WERI-Rb-1 (cell line): ENCODE data around the gene TTLL3.
"Not testable (repeated sequence)": the region's sequence is repeated elsewhere in the genome, so short reads cannot be mapped to it uniquely, and the experiment has no call there.

ENCODE experiments used
- DNase-seq: peaks from one replicate; pipeline ENCODE4 v3.0.0-alpha.2; 2020
- H3K27ac ChIP-seq: fragments of 250-450 bp; sonication (Bioruptor Pico); 2 replicates; pipeline ENCODE4 v1.5.1; 2020; ENCODE audit warnings: mild to moderate bottlenecking, moderate library complexity
- H3K27me3 ChIP-seq: fragments of 250-450 bp; sonication (Bioruptor Pico); 2 replicates; pipeline ENCODE4 v1.5.1; 2021; ENCODE audit warnings: mild to moderate bottlenecking, low read depth, moderate library complexity; ENCODE audit not compliant: insufficient read depth, severe bottlenecking
- H3K36me3 ChIP-seq: fragments of 250-450 bp; sonication (Bioruptor Pico); 2 replicates; pipeline ENCODE4 v1.5.1; 2020; ENCODE audit warnings: mild to moderate bottlenecking, moderate library complexity
- H3K4me3 ChIP-seq: 2 replicates; pipeline ENCODE4 v1.5.1; 2011; ENCODE audit warnings: low read depth, mild to moderate bottlenecking, control low read depth, low read length
- H3K9me3 ChIP-seq: fragments of 250-450 bp; sonication (Bioruptor Pico); 2 replicates; pipeline ENCODE4 v1.5.1; 2021; ENCODE audit warnings: mild to moderate bottlenecking, moderate library complexity; ENCODE audit not compliant: severe bottlenecking
- CTCF ChIP-seq: IDR thresholded peaks from 2 replicates; pipeline ENCODE4 v1.5.1; 2011; ENCODE audit warnings: low read depth, mild to moderate bottlenecking, control low read depth, inconsistent platforms, low read length

TTLL3 gene

GRCh38 chr3:9841015-9841414, 31.0 kb downstream of the TTLL3 start:
- Histone ChIP-seq H3K36me3 (peaks cover 23% of the 10 kb centered on the region), H3K27me3 (no peaks in the 10 kb centered on the region), H3K27ac (no peak overlapping the region), H3K4me3 (no peak overlapping the region), H3K9me3 (no peaks in the 10 kb centered on the region)
- DNase-seq, result no peak
- no peak for TF ChIP-seq CTCF

GRCh38 chr3:9843715-9844438, 33.8 kb downstream of the TTLL3 start, which contains the start of gene RPUSD3:
TSS of gene RPUSD3 (minus strand) at chr3:9844008. CDS start at chr3:9843990, 18 bp downstream.
- Histone ChIP-seq H3K4me3 (peak within 1 kb of the TSS; percentile 70), H3K27ac (peak within 1 kb of the TSS; percentile 34; the same call in 1 of the 2 replicates), H3K27me3 (no peaks in the 10 kb centered on the region), H3K36me3 (peaks cover 23% of the 10 kb centered on the region), H3K9me3 (peaks cover 3% of the 10 kb centered on the region)
- peak; percentile 96 for DNase-seq
- no peak for TF ChIP-seq CTCF

GRCh38 chr3:9846231-9846630, 36.2 kb downstream of the TTLL3 start:
- DNase-seq, result no peak
- peaks cover 11% of the 10 kb centered on the region for H3K36me3 ChIP-seq
- peaks cover 3% of the 10 kb centered on the region for H3K9me3 ChIP-seq
- no peaks in the 10 kb centered on the region for H3K27me3 ChIP-seq
- no peak for TF ChIP-seq CTCF
- no peak overlapping the region for H3K4me3 ChIP-seq
- H3K27ac ChIP-seq, result no peak overlapping the region

GRCh38 chr3:9846931-9847488, 36.9 kb downstream of the TTLL3 start:
- Histone ChIP-seq H3K27ac (no peak overlapping the region), H3K27me3 (no peaks in the 10 kb centered on the region), H3K4me3 (no peak overlapping the region), H3K9me3 (peaks cover 3% of the 10 kb centered on the region), H3K36me3 (peaks cover 5% of the 10 kb centered on the region; the same call in 1 of the 2 replicates)
- TF ChIP-seq CTCF, result no peak
- no peak for DNase-seq

GRCh38 chr3:9847870-9848269, 37.8 kb downstream of the TTLL3 start:
- not testable (repeated sequence) for H3K36me3 ChIP-seq, H3K9me3 ChIP-seq, DNase-seq, H3K27me3 ChIP-seq, H3K4me3 ChIP-seq
- H3K27ac ChIP-seq, result peak overlapping the region; percentile 15

GRCh38 chr3:9848860-9849259, 38.8 kb downstream of the TTLL3 start:
- not testable (repeated sequence) for H3K9me3 ChIP-seq, DNase-seq, H3K4me3 ChIP-seq, H3K36me3 ChIP-seq, H3K27me3 ChIP-seq
- H3K27ac ChIP-seq, result peak overlapping the region; percentile 15

GRCh38 chr3:9851383-9851782, 41.3 kb downstream of the TTLL3 start:
- H3K27me3 ChIP-seq, H3K4me3 ChIP-seq, H3K9me3 ChIP-seq, H3K36me3 ChIP-seq, DNase-seq, H3K27ac ChIP-seq: not testable (repeated sequence)

GRCh38 chr3:9851926-9852325, 41.9 kb downstream of the TTLL3 start:
- not testable (repeated sequence) for H3K27ac ChIP-seq, H3K9me3 ChIP-seq, DNase-seq, H3K36me3 ChIP-seq, H3K4me3 ChIP-seq, H3K27me3 ChIP-seq
